ENCODE measurements around the gene OVOL2. TPM values are rescaled to one million over a fixed set of nuclear protein-coding genes. Genes with fewer than 3 reads are reported as not detected.
A peak's percentile ranks its signal among the peaks of the same experiment; 100 is the strongest.
"Not testable (repeated sequence)": the region's sequence is repeated elsewhere in the genome, so short reads cannot be mapped to it uniquely, and the experiment has no call there.

Gene OVOL2
- total RNA-seq, 6 donors from 2014 or later = 6.6 to 36.7 (median 19.2) TPM

- no peak for ATAC-seq (ENCODE audit: low FRiP score in 2 of 2)
- WGBS, 2 donors = 89 to 98% methylated on average over 9 to 15 of the region's 15 CpGs
These were observed 26.7 kb downstream of the OVOL2 start for GRCh38 chr20:18031050-18031449.

GRCh38 chr20:18030020-18030419 is 27.7 kb downstream of the OVOL2 start:
- ATAC-seq (ENCODE audit: low FRiP score in 2 of 2) (no peak), DNase-seq (no peak)
- no peak for TF ChIP-seq POLR2AphosphoS5 (IDR thresholded peaks at IDR 0.05)
- TF ChIP-seq CTCF (IDR thresholded peaks at IDR 0.05) = no peak
- TF ChIP-seq POLR2A (IDR thresholded peaks at IDR 0.05) = no peak
- no peak for TF ChIP-seq EP300 (IDR thresholded peaks at IDR 0.05)
- no peaks in the 10 kb centered on the region for H3K27me3 ChIP-seq
- no peak overlapping the region for H3K27ac ChIP-seq
- no peak overlapping the region for H3K4me3 ChIP-seq
- 79 to 85% methylated on average over 8 of the region's 8 CpGs for WGBS, 2 donors
- no peaks in the 10 kb centered on the region for H3K9me3 ChIP-seq
- peaks cover 0 to 4% (median 0%) of the 10 kb centered on the region in 4 donors for H3K36me3 ChIP-seq
- H3K4me1 ChIP-seq = no peaks in the 10 kb centered on the region

More at GRCh38 chr20:18031050-18031449, 26.7 kb downstream of the OVOL2 start:
- TF ChIP-seq CTCF (IDR thresholded peaks at IDR 0.05) (no peak), EP300 (IDR thresholded peaks at IDR 0.05) (no peak), POLR2AphosphoS5 (IDR thresholded peaks at IDR 0.05) (no peak), POLR2A (IDR thresholded peaks at IDR 0.05) (no peak)
- Histone ChIP-seq H3K27me3 (no peaks in the 10 kb centered on the region), H3K36me3 (peaks cover 0 to 4% (median 0%) of the 10 kb centered on the region in 4 donors), H3K9me3 (no peaks in the 10 kb centered on the region), H3K4me3 (no peak overlapping the region), H3K4me1 (no peaks in the 10 kb centered on the region), H3K27ac (no peak overlapping the region)
- DNase-seq = no peak

GRCh38 chr20:18027011-18027410 is 30.7 kb downstream of the OVOL2 start:
- not testable (repeated sequence) for H3K4me3 ChIP-seq; H3K27ac ChIP-seq; ATAC-seq (ENCODE audit: low FRiP score in 2 of 2); H3K4me1 ChIP-seq; DNase-seq; H3K9me3 ChIP-seq; H3K36me3 ChIP-seq; H3K27me3 ChIP-seq
- 88 to 89% methylated on average over 7 of the region's 7 CpGs for WGBS, 2 donors

- Histone ChIP-seq H3K27ac (no peak overlapping the region), H3K9me3 (no peaks in the 10 kb centered on the region), H3K4me3 (no peak overlapping the region), H3K4me1 (no peaks in the 10 kb centered on the region), H3K36me3 (no peaks in the 10 kb centered on the region), H3K27me3 (no peaks in the 10 kb centered on the region)
- no peak for DNase-seq
- 73 to 84% methylated on average over 15 of the region's 15 CpGs for WGBS, 2 donors
- no peak for TF ChIP-seq POLR2A (IDR thresholded peaks at IDR 0.05)
- no peak for TF ChIP-seq EP300 (IDR thresholded peaks at IDR 0.05)
- no peak for TF ChIP-seq POLR2AphosphoS5 (IDR thresholded peaks at IDR 0.05)
- TF ChIP-seq CTCF (IDR thresholded peaks at IDR 0.05) = no peak
- ATAC-seq (ENCODE audit: low FRiP score in 2 of 2) = no peak
These were observed 33.0 kb downstream of the OVOL2 start for GRCh38 chr20:18024606-18025127.

- H3K4me3 ChIP-seq = no peak overlapping the region
- H3K4me1 ChIP-seq = no peaks in the 10 kb centered on the region
- DNase-seq (no peak), ATAC-seq (ENCODE audit: low FRiP score in 2 of 2) (no peak)
- no peak for TF ChIP-seq POLR2AphosphoS5 (IDR thresholded peaks at IDR 0.05)
- no peak for TF ChIP-seq EP300 (IDR thresholded peaks at IDR 0.05)
- WGBS, 2 donors = 92% methylated on average over 6 to 7 of the region's 7 CpGs
- no peak overlapping the region for H3K27ac ChIP-seq
- no peaks in the 10 kb centered on the region for H3K27me3 ChIP-seq
- H3K36me3 ChIP-seq = no peaks in the 10 kb centered on the region
- H3K9me3 ChIP-seq = no peaks in the 10 kb centered on the region
These were observed 36.8 kb downstream of the OVOL2 start for GRCh38 chr20:18020931-18021330.

- Histone ChIP-seq H3K9me3 (no peaks in the 10 kb centered on the region), H3K27me3 (no peaks in the 10 kb centered on the region), H3K36me3 (no peaks in the 10 kb centered on the region), H3K27ac (no peak overlapping the region), H3K4me1 (no peaks in the 10 kb centered on the region), H3K4me3 (no peak overlapping the region)
- ATAC-seq (ENCODE audit: low FRiP score in 2 of 2) = peak in 1 of 2 donors; percentile 66
- TF ChIP-seq EP300 (IDR thresholded peaks at IDR 0.05) (no peak), CTCF (IDR thresholded peaks at IDR 0.05) (peak in 2 of 6 experiments; percentile 22 to 29), POLR2A (IDR thresholded peaks at IDR 0.05) (no peak), POLR2AphosphoS5 (IDR thresholded peaks at IDR 0.05) (no peak)
- 11 to 17% methylated on average over 1 of the region's 1 CpG for WGBS, 2 donors
- no peak for DNase-seq
These were observed 38.6 kb downstream of the OVOL2 start for GRCh38 chr20:18019068-18019467.

All from upper lobe of left lung (tissue), 6 donors.